Adrenal gland (tissue), 12 donors: ENCODE results near the gene ASB6. TPM values are rescaled to one million over a fixed set of nuclear protein-coding genes. Genes with fewer than 3 reads are reported as not detected.
A peak's percentile ranks its signal among the peaks of the same experiment; 100 is the strongest.

Experiments
- DNase-seq, 7 donors: peaks; one replicate each; pipeline ENCODE4 v3.0.0-alpha.2; 2019 to 2020
- H3K27ac ChIP-seq, 5 donors: fragments of 200-600 bp; sonication (generic) in 4 of 5; 1 replicate in 3 of 5; 2 replicates in 2 of 5; pipeline versions ENCODE4 v1.5.1 to v1.8.0; 2016 to 2020; ENCODE audit warnings: mild to moderate bottlenecking in 1 of 5
- H3K27me3 ChIP-seq: fragments of 200-600 bp; 2 replicates; pipeline ENCODE4 v1.8.0; 2021
- H3K36me3 ChIP-seq, 2 donors: fragments of 200-600 bp; replicated peaks in 1 of 2; 1 replicate in 1 of 2; 2 replicates in 1 of 2; pipeline versions ENCODE4 v1.5.1 to v1.8.0; 2018 to 2022
- H3K4me1 ChIP-seq, 2 donors: fragments of 200-600 bp; replicated peaks in 1 of 2; 1 replicate in 1 of 2; 2 replicates in 1 of 2; pipeline versions ENCODE4 v1.5.1 to v1.8.0; 2018 to 2021
- H3K4me3 ChIP-seq, 4 donors: fragments of 200-600 bp; sonication (generic) in 3 of 4; one replicate each; pipeline ENCODE4 v1.5.1; 2016 to 2018
- H3K9me3 ChIP-seq, 3 donors: fragments of 200-600 bp; sonication (generic) in 1 of 3; replicated peaks in 1 of 3; 1 replicate in 2 of 3; 2 replicates in 1 of 3; pipeline versions ENCODE4 v1.5.1 to v1.8.0; 2016 to 2021
- CTCF ChIP-seq, 6 experiments: fragments of 450-650 bp in 4 of 6; fragments of 200-600 bp in 2 of 6; sonication (generic) in 1 of 6; IDR thresholded peaks; 1 replicate in 5 of 6; 2 replicates in 1 of 6; pipeline versions ENCODE4 v1.5.1 to v1.8.0; 2016 to 2021; ENCODE audit warnings: antibody characterized with exemption in 6 of 6, mild to moderate bottlenecking in 2 of 6, moderate library complexity in 1 of 6
- POLR2A ChIP-seq, 2 donors: fragments of 450-650 bp; IDR thresholded peaks; one replicate each; pipeline ENCODE4 v1.6.1; 2017; ENCODE audit warnings: antibody characterized with exemption in 2 of 2, mild to moderate bottlenecking in 2 of 2, moderate library complexity in 1 of 2
- WGBS, 4 donors: extraction: QIAGEN DNeasy Blood & Tissue Kit in 2 of 4; methylation state at CpG; one replicate each; pipeline versions ENCODE4 v1.1.5 to v1.1.7; 2013 to 2017; 5-methylcytosine and 5-hydroxymethylcytosine counted together
- intact Hi-C, 2 donors: fragments of 100-400 bp; cut with DNase I; formaldehyde crosslinking; loops; one replicate each; pipeline versions ENCODE4 v1.14.1 to v1.15.0; 2022 to 2023
- polyA plus RNA-seq, 3 donors: library from polyadenylated mRNA; stranded (reverse); fragments of 200-250 nt in 2 of 3; fragments of 350-450 nt in 1 of 3; fragmentation: Illumina TruSeq in 1 of 3; extraction: RNeasy Lipid Tissue Mini Kit (QIAGEN cat#74804) in 1 of 3; gene quantifications; one replicate each; pipeline ENCODE4 v1.2.3, GENCODE V29; 2013 to 2014
- total RNA-seq, 9 donors: library from RNA; depleted of rRNA in 4 of 9; stranded (reverse); fragments of >200 nt in 4 of 9; fragments of 120-200 nt in 1 of 9; fragmentation: NEBNext Ultra II Directional in 1 of 9; extraction: Animal tissue kit (Norgen Biotek cat#: 25700) in 1 of 9; gene quantifications; one replicate each; pipeline versions ENCODE4 v1.1.0 to v1.2.4, GENCODE V29; 2013 to 2023
- donor health status: healthy with polysubstance abuse.
- donor health status: Bipolar disorder and iron deficiency.
- donor health status: DM: yes; HTN: yes; CAD: no.
- donor health status: DM: no; HTN: no; CAD: no.
- donor health status: DM: no; HTN: no; CAD: no.
- donor health status: DM: yes; HTN: yes; CAD: no.

ASB6 gene
- total and polyA plus RNA-seq, 12 donors, result 10.0 to 34.2 (median 26.8) TPM

GRCh38 chr9:129669946-129670345 lies 28.0 kb upstream of the ASB6 start:
- intact Hi-C loops, result no loop called here
- DNase-seq, result no peak
- 85 to 93% (median 90%) methylated on average over 13 of the region's 13 CpGs for WGBS, 4 donors
- Histone ChIP-seq H3K4me1 (peaks cover 0 to 4% of the 10 kb centered on the region in 2 donors), H3K4me3 (no peak overlapping the region), H3K27me3 (peaks cover 5% of the 10 kb centered on the region), H3K36me3 (no peaks in the 10 kb centered on the region), H3K9me3 (no peaks in the 10 kb centered on the region), H3K27ac (no peak overlapping the region)
- TF ChIP-seq POLR2A (IDR thresholded peaks at IDR 0.05) (no peak), CTCF (IDR thresholded peaks at IDR 0.05) (no peak)

GRCh38 chr9:129669141-129669718 lies 27.3 kb upstream of the ASB6 start:
- Histone ChIP-seq H3K27me3 (peaks cover 5% of the 10 kb centered on the region), H3K36me3 (no peaks in the 10 kb centered on the region), H3K4me1 (peaks cover 0 to 5% of the 10 kb centered on the region in 2 donors), H3K4me3 (no peak overlapping the region), H3K9me3 (no peaks in the 10 kb centered on the region), H3K27ac (peak overlapping the region in 1 of 5 donors; percentile 21)
- TF ChIP-seq POLR2A (IDR thresholded peaks at IDR 0.05) (no peak), CTCF (IDR thresholded peaks at IDR 0.05) (no peak)
- peak in 5 of 7 donors; percentile 44 to 68 (median 50) for DNase-seq
- 45 to 62% (median 52%) methylated on average over 17 of the region's 17 CpGs for WGBS, 4 donors
- intact Hi-C loops, result no loop called here

- no peak overlapping the region for H3K27ac ChIP-seq
Measured at GRCh38 chr9:129667850-129668249, 25.9 kb upstream of the ASB6 start.

GRCh38 chr9:129667378-129667777 lies 25.4 kb upstream of the ASB6 start:
- intact Hi-C loops, result no loop called here
- 80 to 89% (median 87%) methylated on average over 9 to 11 of the region's 11 CpGs for WGBS, 4 donors
- DNase-seq, result no peak
- peaks cover 0 to 5% of the 10 kb centered on the region in 2 donors for H3K4me1 ChIP-seq
- H3K9me3 ChIP-seq, result no peaks in the 10 kb centered on the region
- peaks cover 5% of the 10 kb centered on the region for H3K27me3 ChIP-seq
- H3K36me3 ChIP-seq, result no peaks in the 10 kb centered on the region
- TF ChIP-seq CTCF (IDR thresholded peaks at IDR 0.05) (no peak), POLR2A (IDR thresholded peaks at IDR 0.05) (no peak)
- no peak overlapping the region for H3K4me3 ChIP-seq
- no peak overlapping the region for H3K27ac ChIP-seq

More at GRCh38 chr9:129667850-129668249, 25.9 kb upstream of the ASB6 start:
- Histone ChIP-seq H3K4me3 (no peak overlapping the region), H3K36me3 (no peaks in the 10 kb centered on the region), H3K4me1 (peaks cover 0 to 5% of the 10 kb centered on the region in 2 donors), H3K27me3 (peaks cover 5% of the 10 kb centered on the region), H3K9me3 (no peaks in the 10 kb centered on the region)
- DNase-seq, result no peak
- TF ChIP-seq CTCF (IDR thresholded peaks at IDR 0.05) (no peak), POLR2A (IDR thresholded peaks at IDR 0.05) (no peak)
- 90 to 100% (median 94%) methylated on average over 2 to 9 of the region's 9 CpGs for WGBS, 4 donors
- intact Hi-C loops, result no loop called here
